ENCODE data around the gene USP17L15.
"Not testable (repeated sequence)": the region's sequence is repeated elsewhere in the genome, so short reads cannot be mapped to it uniquely, and the experiment has no call there.

The USP17L15 gene

DNA sequence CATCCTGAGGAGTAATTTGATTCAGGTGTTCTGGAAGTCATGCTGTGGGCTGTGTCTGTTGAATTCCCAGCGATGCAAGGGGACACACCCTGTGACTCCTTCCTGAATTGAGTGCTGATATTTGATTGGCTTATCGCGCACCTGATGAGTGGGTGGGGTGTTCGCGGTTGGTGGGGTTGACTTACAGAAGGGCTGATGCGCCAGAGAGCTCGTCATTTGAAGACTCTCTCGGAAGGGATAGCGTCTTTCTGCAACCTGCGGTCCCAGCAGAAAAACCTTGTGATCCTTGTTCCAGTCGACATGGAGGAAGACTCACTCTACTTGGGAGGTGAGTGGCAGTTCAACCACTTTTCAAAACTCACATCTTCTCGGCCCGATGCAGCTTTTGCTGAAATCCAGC lies 28.4 kb downstream of the USP17L15 start, which contains the start of gene USP17L21:
Gene USP17L21 (plus strand): TSS at position 301 of the 400 bp plus-strand sequence. CDS start 0 bp downstream, at position 301.
- H3K4me1 ChIP-seq (ENCODE audit: control insufficient read depth, insufficient read depth, low read length); H3K27me3 ChIP-seq (ENCODE audit: control insufficient read depth, insufficient read depth, low read length); H3K27ac ChIP-seq (ENCODE audit: low read depth, low read length); H3K9ac ChIP-seq (ENCODE audit: low read length); H3K4me3 ChIP-seq (ENCODE audit: low read length); H3K36me3 ChIP-seq (ENCODE audit: control insufficient read depth, insufficient read depth, low read length): not testable (repeated sequence)

DNA sequence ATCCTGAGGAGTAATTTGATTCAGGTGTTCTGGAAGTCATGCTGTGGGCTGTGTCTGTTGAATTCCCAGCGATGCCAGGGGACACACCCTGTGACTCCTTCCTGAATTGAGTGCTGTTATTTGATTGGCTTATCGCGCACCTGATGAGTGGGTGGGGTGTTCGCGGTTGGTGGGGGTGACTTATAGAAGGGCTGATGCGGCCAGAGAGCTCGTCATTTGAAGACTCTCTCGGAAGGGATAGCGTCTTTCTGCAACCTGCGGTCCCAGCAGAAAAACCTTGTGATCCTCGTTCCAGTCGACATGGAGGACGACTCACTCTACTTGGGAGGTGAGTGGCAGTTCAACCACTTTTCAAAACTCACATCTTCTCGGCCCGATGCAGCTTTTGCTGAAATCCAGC lies 33.1 kb downstream of the USP17L15 start, which contains the start of gene USP17L22:
Gene USP17L22 (plus strand): TSS at position 301 of the 400 bp plus-strand sequence. CDS start 0 bp downstream, at position 301.
- not testable (repeated sequence) for H3K9ac ChIP-seq (ENCODE audit: low read length)

DNA sequence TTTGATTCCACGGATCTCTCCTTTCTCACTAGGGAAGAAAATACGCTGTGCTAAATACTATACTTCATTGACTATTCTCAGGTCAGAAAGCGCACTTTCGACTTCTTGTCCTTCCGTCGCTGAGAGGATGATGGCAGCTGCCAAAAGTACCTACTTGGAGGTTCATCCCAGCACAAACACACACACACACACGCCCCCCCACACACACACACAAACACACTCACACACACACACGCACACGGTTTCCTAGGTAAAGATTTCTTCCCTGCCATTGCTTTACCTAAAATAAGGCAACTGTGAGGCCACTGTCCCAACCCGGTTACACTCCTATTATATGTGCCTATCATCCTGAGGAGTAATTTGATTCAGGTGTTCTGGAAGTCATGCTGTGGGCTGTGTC lies 37.5 kb downstream of the USP17L15 start:
- H3K27me3 ChIP-seq (ENCODE audit: control insufficient read depth, insufficient read depth, low read length); H3K4me1 ChIP-seq (ENCODE audit: control insufficient read depth, insufficient read depth, low read length); H3K27ac ChIP-seq (ENCODE audit: low read depth, low read length); H3K36me3 ChIP-seq (ENCODE audit: control insufficient read depth, insufficient read depth, low read length); H3K9ac ChIP-seq (ENCODE audit: low read length); H3K4me3 ChIP-seq (ENCODE audit: low read length): not testable (repeated sequence)

More for the DNA sequence above, 33.1 kb downstream of the USP17L15 start, which contains the start of gene USP17L22:
- H3K27ac ChIP-seq (ENCODE audit: low read depth, low read length); H3K36me3 ChIP-seq (ENCODE audit: control insufficient read depth, insufficient read depth, low read length); H3K27me3 ChIP-seq (ENCODE audit: control insufficient read depth, insufficient read depth, low read length); H3K4me3 ChIP-seq (ENCODE audit: low read length); H3K4me1 ChIP-seq (ENCODE audit: control insufficient read depth, insufficient read depth, low read length): not testable (repeated sequence)

Data from rectal smooth muscle tissue (tissue), 1 donor.